Brain pericyte (primary cell): ENCODE results near the gene ASXL3.
A peak's percentile ranks its signal among the peaks of the same experiment; 100 is the strongest.

Experiments used
- DNase-seq: peaks from one replicate; pipeline ENCODE4 v3.0.0-alpha.2; 2012; ENCODE audit warnings: low read depth, low spot score

ASXL3 gene

GRCh38 chr18:33581856-33582255 lies 3.8 kb downstream of the ASXL3 start:
- DNase-seq: no peak

DNA sequence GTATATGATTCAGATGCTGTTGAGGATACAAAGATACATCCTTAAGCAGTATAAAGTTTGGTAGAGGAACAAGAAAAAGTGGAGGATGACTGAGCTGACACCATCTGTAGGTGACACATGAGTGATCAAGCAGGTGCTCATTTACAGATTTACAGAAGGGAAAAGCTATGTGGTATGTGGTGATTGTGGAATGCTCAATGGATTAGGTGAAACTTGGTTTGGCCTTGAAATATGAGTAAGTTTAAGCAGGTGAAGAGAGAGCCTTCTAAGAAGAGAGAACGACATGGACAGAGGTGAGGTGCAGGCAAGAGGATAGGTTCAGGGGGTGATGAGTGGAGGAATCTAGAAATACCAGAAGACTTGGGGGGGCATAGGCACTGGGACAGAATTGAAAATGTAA lies 5.9 kb downstream of the ASXL3 start:
- no peak for DNase-seq

DNA sequence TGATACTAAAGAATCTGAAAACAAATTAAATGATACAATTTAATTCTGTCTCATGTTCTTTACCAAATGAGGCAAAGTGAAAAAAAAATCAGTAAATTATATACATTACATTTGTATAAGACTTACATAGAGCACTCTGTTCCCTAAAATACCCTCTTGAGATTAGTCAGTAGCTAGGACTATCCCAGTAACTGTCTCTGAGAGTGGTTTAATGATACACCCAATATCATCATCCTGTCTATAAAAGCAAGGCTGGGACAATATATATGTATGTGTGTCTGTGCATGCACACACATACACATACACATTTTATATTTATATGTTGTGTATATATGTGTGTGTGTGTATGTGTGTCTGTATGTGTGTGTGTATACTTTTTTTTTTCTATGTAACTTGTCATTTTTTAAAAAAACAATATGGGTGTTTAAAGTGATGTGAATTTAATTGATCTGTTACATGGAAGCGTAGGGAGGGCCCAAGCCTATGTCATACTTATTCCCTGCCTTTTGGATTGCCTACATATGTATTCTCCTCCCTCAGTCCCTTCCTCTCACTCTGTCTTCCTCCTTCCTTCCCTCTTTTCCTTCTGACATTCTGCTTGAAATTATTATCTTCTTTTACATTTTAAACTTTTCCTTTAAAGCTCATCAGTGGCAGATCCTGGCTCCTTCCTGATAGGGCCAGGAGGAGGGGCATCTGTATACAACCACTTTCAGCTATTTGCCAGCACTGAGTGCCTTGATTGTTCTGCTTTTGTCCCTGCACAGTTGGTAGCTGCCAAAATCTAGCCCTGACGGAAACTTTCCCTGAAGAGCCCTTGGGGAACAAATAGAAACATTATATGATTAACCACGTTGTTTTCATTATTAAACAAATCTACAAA lies 6.8 kb downstream of the ASXL3 start:
- no peak for DNase-seq

- no peak for DNase-seq
These were observed 7.4 kb downstream of the ASXL3 start for GRCh38 chr18:33585431-33585775.

GRCh38 chr18:33588361-33588760 lies 10.3 kb downstream of the ASXL3 start:
- no peak for DNase-seq

DNA sequence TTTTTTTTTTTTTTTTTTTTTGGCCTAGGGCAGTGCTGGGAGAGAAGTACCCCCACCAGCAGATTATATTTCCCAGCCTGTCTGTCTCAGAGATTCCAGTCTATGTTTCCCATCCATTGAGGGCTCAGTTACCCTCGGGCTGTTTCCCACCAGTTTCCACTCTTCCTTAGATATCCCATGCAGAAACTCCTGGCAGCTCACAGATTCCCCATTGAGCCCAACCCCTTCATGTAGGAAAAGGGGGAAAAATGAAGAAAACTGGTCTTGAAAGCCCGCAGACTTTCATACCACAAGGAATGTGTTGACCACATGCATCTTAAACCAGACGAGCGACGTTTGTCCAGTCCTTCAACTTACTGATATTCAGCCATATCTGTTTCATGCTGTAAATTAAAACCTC lies 15.2 kb downstream of the ASXL3 start:
- DNase-seq: no peak

- DNase-seq: no peak
These were observed 16.8 kb downstream of the ASXL3 start for GRCh38 chr18:33594799-33595198.

DNA sequence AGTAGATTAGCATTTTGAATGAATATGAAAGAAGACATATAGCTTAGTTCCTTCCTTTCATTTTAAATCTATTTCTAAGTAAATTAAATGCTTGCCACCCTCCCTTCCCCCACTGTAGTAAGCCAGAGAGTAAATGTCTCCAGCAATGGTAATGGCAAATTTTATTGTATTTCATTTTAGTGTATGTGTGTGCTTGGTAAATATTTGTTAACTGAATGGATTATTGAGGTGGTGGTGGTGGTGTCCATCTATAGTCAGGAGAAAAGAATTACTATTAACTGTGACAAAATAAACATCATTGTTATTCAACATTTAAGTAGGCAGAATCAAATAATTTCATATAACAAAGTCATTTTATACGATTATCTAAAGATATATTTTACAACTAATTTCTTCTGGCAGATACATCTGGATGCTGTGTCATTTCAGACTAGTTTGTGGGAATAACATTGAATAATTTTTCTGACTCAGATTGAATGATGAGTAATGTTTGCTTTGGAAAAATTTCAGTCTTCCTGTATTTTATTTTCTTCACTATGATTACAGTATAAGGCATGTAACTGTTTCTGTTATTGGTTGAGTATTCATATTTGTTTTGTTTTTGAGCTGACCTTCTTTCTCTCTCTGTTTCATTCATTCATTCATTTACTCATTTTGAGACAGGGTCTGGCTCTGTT lies 18.3 kb downstream of the ASXL3 start:
- peak; percentile 42 for DNase-seq

DNA sequence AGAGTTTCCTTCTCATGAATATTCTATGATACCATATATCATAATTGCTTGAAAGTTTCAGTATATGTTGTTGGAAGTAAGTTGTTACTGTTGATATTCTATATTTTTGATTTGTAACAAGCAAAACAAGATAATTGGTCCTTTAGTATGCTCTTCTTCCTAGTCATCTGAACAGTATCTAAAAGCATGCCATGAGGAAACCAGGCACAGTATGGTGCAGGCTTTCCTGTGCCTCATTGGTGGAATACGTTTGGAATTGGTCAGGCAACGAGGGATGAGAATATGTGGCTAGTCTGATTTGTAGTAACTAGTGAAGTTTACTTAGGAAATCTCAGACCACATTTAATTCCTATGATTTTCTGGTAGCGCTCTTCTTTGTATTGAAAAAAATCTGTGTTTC lies 22.8 kb downstream of the ASXL3 start:
- DNase-seq: no peak

- DNase-seq: no peak
These were observed 25.4 kb downstream of the ASXL3 start for GRCh38 chr18:33603454-33603853.

- DNase-seq: no peak
These were observed 27.2 kb downstream of the ASXL3 start for GRCh38 chr18:33605250-33605649.

GRCh38 chr18:33606621-33607020 lies 28.6 kb downstream of the ASXL3 start:
- no peak for DNase-seq

DNA sequence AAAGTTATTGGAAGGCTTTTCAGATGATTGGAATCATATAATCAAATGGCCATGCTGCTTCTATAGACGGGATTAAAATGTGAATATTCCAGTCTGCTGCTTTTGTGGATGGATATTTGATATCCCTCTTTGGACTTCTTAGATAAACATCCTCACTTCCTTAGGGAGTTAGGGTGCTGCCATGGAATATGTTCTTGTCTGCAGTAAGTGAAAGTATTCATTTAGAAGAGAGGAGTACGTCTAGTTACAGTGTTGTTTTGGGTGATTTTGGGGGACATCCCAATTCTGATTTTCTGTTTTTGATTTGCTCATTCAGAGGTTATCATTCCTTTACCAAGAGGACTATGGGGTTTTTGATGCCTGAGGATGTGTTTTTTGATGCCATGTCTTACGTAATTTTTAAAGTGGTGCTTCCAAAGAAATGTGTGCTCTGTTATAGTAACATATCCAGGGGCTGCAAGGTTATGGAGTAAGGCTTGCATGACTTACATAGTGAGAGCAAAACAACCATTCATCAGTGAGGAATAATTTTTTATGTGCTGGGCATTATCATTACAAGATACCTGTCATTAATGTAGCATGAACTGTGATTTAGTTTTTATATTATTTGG lies 33.6 kb downstream of the ASXL3 start:
- DNase-seq: no peak

GRCh38 chr18:33612632-33613031 lies 34.6 kb downstream of the ASXL3 start:
- no peak for DNase-seq

- DNase-seq: no peak
These were observed 38.5 kb downstream of the ASXL3 start for GRCh38 chr18:33616556-33616955.

DNA sequence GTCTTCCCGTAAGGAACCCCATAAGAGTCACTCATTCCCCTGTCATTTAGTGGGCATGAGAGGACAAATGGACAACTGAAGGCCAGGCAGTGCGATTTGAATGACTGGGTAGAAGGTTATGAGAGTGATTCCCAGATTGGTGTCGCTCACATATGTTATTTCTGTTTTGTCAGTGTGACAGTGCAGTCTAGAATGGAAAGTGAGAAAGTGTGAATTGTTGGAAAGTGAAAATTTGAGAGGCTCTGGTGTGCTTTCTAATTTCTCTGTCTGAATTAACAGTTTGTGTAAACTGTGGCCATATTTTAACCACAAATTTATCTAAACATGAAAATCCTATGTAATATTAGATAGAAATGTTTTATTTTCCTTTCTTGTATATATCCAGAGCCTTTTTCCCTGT lies 49.1 kb downstream of the ASXL3 start:
- no peak for DNase-seq

DNA sequence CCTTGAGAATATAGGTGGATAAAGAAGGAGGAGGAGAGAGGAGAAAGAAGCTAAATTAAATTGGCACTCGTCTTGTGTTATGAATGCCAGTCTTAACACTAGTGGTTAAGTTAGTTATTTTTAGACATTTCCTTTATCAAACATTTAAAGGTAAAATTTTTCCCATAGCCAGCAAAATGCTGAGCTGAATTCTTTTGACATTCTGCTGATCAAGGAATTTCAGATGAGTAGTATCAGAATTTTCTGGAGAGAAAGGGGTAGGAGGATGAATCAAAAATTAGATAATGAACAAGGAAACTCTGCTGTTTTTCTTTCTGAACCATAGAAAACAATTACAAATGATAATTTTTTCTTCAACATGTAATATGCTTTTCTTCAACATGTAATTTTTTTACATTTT lies 52.5 kb downstream of the ASXL3 start:
- no peak for DNase-seq

DNA sequence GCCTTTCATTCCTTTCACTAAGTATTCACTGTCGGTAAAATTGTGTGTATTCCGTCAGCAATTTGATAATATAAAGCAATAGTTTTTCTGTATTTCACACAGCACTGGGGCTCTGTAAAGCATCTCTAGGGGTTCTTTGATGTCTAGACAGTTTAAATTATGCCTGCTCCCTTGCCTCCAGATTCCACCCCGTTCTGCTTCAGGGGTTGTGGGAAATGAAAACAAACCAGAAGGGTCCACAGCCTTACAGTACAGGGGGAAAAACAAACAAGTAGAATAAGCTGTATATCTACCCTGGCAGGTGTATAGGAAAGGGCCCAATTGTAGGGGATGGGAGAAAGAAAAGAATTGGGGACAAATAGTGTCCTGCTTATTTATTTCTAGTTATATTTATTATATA lies 63.1 kb downstream of the ASXL3 start:
- no peak for DNase-seq

- no peak for DNase-seq
These were observed 66.5 kb downstream of the ASXL3 start for GRCh38 chr18:33644494-33644893.

- DNase-seq: no peak
These were observed 69.3 kb downstream of the ASXL3 start for GRCh38 chr18:33647365-33647764.

DNA sequence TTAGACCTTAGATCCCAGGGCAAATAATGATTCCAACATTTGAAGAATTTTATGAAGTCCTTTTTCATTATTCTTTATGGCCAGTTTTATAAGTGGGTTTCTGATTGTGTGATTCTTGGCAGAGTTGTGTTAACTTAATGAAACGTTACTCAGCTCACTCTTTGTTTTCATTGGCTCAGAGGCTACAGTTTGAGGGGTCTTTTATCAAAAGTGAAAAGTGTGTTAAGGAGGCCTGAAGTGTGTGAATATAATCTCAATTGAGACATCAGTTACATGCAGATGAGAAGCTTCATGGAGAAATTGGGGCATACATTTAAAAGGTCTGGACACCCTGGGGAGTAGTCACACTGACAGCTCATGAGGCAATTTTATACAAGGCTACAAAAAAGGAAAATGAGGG lies 74.6 kb downstream of the ASXL3 start:
- no peak for DNase-seq

GRCh38 chr18:33653231-33653630 lies 75.2 kb downstream of the ASXL3 start:
- DNase-seq: no peak

GRCh38 chr18:33656889-33657448 lies 79.0 kb downstream of the ASXL3 start:
- no peak for DNase-seq
